Type B pancreatic cell (in vitro differentiated cells): ENCODE results near the gene NPY1R. TPM values are rescaled to one million over a fixed set of nuclear protein-coding genes. Genes with fewer than 3 reads are reported as not detected.

Experiments used
- DNase-seq: peaks from one replicate; pipeline ENCODE4 v3.0.0; 2021; ENCODE audit warnings: mixed read lengths; ENCODE audit not compliant: unreplicated experiment; ENCODE audit errors: extremely low spot score
- H3K27ac Mint-ChIP-seq: 2 replicates; pipeline ENCODE4 v1.8.0; 2021; ENCODE audit warnings: mild to moderate bottlenecking, mixed read lengths
- H3K27me3 Mint-ChIP-seq: 2 replicates; pipeline ENCODE4 v1.8.0; 2021; ENCODE audit warnings: mixed read lengths
- H3K36me3 Mint-ChIP-seq: 2 replicates; pipeline ENCODE4 v1.8.0; 2021; ENCODE audit warnings: mixed read lengths
- H3K4me1 Mint-ChIP-seq: one replicate; pipeline ENCODE4 v1.8.0; 2021; ENCODE audit warnings: mixed read lengths; ENCODE audit not compliant: unreplicated experiment
- H3K4me3 Mint-ChIP-seq: 2 replicates; pipeline ENCODE4 v1.8.0; 2021; ENCODE audit warnings: mild to moderate bottlenecking, mixed read lengths
- H3K9me3 Mint-ChIP-seq: 2 replicates; pipeline ENCODE4 v1.8.0; 2021; ENCODE audit warnings: mixed read lengths
- CTCF ChIP-seq: fragments of 200-600 bp; sonication (generic); conservative IDR thresholded peaks from 2 replicates; pipeline ENCODE4 v1.5.0; 2021; ENCODE audit warnings: antibody characterized with exemption, mild to moderate bottlenecking
- total RNA-seq: library from RNA; stranded (reverse); gene quantifications from 2 replicates; pipeline ENCODE4 v1.2.1, GENCODE V29; 2021; ENCODE audit warnings: low replicate concordance

NPY1R gene
- total RNA-seq, 1 donor from 2014 or later, result 84.8 TPM

DNA sequence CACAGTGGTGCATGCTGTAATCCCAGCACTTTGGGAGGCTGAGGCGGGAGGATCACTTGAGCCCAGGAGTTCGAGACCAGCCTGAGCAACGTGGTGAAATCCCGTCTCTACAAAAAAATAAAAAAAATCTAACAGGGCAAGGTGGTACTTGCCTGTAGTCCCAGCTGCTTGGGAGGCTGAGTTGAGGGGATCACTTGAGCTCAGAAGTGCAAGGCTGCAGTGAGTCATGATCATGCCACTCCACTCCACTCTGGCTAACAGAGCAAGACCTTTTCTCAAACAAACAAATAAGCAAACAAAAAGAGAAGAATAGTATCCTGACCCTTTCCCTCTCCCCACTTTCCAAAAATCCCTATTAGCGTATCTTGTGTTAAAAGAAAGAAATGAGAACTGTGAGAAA lies 52.7 kb downstream of the NPY1R start:
- Mint-ChIP-seq H3K4me3 (no peak overlapping the region), H3K27ac (no peak overlapping the region), H3K36me3 (no peaks in the 10 kb centered on the region), H3K4me1 (no peaks in the 10 kb centered on the region), H3K27me3 (peaks cover 3% of the 10 kb centered on the region), H3K9me3 (no peaks in the 10 kb centered on the region)
- no peak for DNase-seq
- TF ChIP-seq CTCF, result no peak

DNA sequence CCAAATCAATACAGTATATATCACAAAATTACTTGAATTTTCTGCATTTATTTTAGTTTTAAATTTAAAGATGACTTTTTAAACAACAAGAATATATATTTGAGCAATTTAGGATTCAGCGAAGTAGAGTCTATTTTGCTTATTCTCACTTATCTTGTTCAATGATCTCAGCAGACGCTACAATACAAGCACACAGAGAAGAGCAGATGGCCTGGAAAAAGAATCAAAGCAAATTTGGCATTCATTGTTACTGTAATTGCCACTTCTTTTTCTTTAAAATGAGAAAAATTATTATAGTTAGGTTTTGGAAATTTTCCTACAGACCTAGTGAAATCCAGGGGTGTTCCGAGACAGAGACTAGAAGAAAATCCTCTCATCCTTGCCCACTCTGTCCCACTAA lies 57.5 kb downstream of the NPY1R start:
- H3K9me3 Mint-ChIP-seq, result no peaks in the 10 kb centered on the region
- H3K36me3 Mint-ChIP-seq, result no peaks in the 10 kb centered on the region
- no peaks in the 10 kb centered on the region for H3K27me3 Mint-ChIP-seq
- no peaks in the 10 kb centered on the region for H3K4me1 Mint-ChIP-seq
- no peak overlapping the region for H3K4me3 Mint-ChIP-seq
- no peak for TF ChIP-seq CTCF
- DNase-seq, result no peak
- no peak overlapping the region for H3K27ac Mint-ChIP-seq

Other genes starting within 250 kb of the NPY1R start
- gene NAF1, start 165.7 kb downstream of the NPY1R start, total RNA-seq, result 20.0 and 23.3 TPM in 2 replicates
- gene NPY5R, start 11.3 kb upstream of the NPY1R start, total RNA-seq, result 8.8 TPM in 1 of 2 replicates, not detected in the other
- not detected in 2 replicates for gene TKTL2, start 141.2 kb upstream of the NPY1R start, total RNA-seq
- 20.5 and 29.7 TPM in 2 replicates for gene TMA16, start 162.1 kb upstream of the NPY1R start, total RNA-seq